SH-SY5Y (cell line): ENCODE data around the gene STARD9.

ENCODE experiments used
- GATA2 ChIP-seq: IDR thresholded peaks from 2 replicates; pipeline ENCODE4 v1.6.1; 2011; ENCODE audit warnings: mild to moderate bottlenecking, low read depth, low read length
- GATA3 ChIP-seq: IDR thresholded peaks from 2 replicates; pipeline ENCODE4 v1.6.1; 2011; ENCODE audit warnings: low read depth, mild to moderate bottlenecking, low read length, moderate library complexity

- no peak for TF ChIP-seq GATA2
- TF ChIP-seq GATA3: no peak
These were observed at the start of gene STARD9 for GRCh38 chr15:42575188-42576039.
